SH-SY5Y (cell line): Measurements from ENCODE around the gene OR4K1.

ENCODE experiments used
- GATA2 ChIP-seq: IDR thresholded peaks from 2 replicates; pipeline ENCODE4 v1.6.1; 2011; ENCODE audit warnings: mild to moderate bottlenecking, low read depth, low read length
- GATA3 ChIP-seq: IDR thresholded peaks from 2 replicates; pipeline ENCODE4 v1.6.1; 2011; ENCODE audit warnings: low read depth, mild to moderate bottlenecking, low read length, moderate library complexity

DNA sequence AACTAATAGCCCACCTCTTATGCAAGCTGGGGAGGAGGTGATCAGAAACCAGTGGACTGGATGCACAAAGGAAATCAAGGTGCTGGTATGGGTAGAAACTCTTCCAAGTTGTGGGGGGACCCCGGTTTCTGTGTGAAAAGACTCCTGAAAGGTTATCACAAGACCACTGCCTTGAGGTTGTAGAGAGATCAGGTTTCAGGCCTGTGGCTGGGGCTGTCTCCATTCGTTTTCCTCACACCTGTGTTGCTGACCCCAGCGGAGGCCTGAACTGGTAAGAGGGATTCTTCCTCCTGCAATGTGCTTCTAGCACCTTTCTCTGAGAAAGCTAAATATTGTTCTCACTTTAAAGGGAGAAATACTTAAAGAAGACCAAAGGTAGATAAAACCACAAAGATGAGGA is 19.6 kb upstream of the OR4K1 start:
- TF ChIP-seq GATA2 (no peak), GATA3 (no peak)
